ENCODE results near the gene FLCN.

FLCN gene

DNA sequence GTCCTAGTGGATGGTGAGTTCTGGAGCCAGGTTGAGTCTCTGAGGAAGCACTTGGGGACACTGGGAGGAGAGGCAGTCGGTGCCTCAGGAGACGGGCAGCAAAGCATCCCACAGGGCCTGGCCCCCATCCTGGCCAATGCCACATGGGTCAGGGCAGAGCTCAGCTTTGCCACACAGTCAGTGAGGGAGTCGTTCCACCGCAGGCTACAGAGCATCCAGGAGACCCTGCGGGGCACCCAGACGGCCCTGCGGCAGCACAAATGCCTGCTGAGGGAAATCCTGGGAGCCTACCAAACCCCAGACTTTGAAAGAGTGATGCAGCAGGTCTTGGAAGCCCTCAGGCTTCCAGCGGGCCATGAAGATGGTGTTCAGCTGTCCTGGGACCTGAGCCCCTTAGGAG, 70.5 kb downstream of the FLCN start:
- DNase-seq (ENCODE audit: low spot score), result no peak

DNA sequence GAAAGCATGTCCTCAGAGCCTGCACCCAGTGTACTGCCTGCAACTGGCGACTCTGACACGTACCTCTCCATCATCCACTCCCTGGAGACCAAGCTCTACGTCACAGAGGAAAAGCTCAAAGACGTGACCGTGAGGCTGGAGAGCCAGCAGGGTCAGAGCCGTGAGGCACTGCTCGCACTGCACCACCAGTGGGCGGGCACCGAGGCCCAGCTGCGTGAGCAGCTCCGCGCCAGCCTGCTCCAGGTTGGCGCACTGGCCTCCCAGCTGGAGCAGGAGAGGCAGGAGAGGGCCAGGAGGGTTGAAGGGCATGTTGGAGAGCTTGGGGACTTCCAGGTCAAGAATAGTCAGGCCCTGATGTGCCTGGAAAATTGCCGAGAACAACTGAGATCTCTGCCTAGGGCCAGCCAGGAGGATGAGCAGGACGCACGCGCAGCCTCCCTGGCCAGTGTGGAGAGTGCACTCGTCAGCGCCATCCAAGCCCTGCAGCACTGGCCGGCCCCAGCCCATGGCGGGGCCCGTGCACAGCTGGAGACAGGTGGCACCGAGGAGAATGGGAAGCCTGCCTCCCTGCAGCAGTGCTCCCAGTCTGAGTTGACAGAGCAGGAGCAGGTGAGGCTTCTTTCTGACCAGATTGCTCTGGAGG, 71.2 kb downstream of the FLCN start:
- DNase-seq (ENCODE audit: low spot score), result no peak

DNA sequence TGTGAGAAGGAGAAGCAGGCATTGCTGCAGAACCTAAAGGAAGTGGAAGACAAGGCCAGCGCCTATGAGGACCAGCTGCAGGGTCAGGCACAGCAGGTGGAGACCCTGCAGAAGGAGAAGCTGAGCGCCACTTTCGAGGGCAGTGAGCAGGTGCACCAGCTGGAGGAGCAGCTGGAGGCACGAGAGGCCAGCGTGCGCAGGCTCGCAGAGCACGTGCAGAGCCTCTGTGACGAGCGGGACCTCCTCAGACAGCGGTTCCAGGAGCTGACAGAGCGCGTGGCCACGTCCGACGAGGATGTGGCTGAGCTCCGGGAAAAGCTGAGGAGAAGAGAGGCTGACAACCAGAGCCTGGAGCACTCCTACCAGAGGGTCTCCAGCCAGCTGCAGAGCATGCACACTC, 72.3 kb downstream of the FLCN start:
- DNase-seq (ENCODE audit: low spot score), result no peak

DNA sequence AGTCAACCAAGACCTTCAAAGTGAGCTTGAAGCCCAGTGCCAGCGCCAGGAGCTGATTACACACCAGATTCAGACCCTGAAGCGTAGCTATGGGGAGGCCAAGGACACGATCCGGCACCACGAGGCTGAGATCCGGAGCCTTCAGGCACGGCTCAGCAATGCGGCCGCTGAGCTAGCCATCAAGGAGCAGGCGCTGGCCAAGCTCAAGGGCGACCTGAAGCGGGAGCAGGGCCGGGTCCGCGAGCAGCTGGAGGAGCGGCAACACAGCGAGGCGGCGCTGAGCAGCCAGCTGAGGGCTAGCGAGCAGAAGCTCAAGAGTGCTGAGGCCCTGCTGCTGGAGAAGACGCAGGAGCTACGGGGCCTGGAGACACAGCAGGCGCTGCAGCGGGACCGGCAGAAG, 72.8 kb downstream of the FLCN start:
- no peak for DNase-seq (ENCODE audit: low spot score)
